Nephron (organoid): ENCODE results near the gene DLGAP4.
"Not testable (repeated sequence)": the region's sequence is repeated elsewhere in the genome, so short reads cannot be mapped to it uniquely, and the experiment has no call there.

Experiments
- H3K27ac Mint-ChIP-seq, 3 experiments: 2 replicates each; pipeline ENCODE4 v1.8.0; 2020; ENCODE audit warnings: mixed read lengths in 3 of 3, mild to moderate bottlenecking in 2 of 3, moderate library complexity in 1 of 3
- H3K27me3 Mint-ChIP-seq: 2 replicates; pipeline ENCODE4 v1.8.0; 2021; ENCODE audit warnings: low read depth, mild to moderate bottlenecking, moderate library complexity, mixed read lengths
- H3K36me3 Mint-ChIP-seq: 2 replicates; pipeline ENCODE4 v1.8.0; 2020; ENCODE audit warnings: low read depth, mixed read lengths
- H3K4me1 Mint-ChIP-seq: 2 replicates; pipeline ENCODE4 v1.8.0; 2020; ENCODE audit warnings: mixed read lengths
- H3K4me3 Mint-ChIP-seq, 3 experiments: 2 replicates each; pipeline ENCODE4 v1.8.0; 2020; ENCODE audit warnings: mild to moderate bottlenecking in 3 of 3, mixed read lengths in 3 of 3, moderate library complexity in 2 of 3
- H3K9me3 Mint-ChIP-seq: 2 replicates; pipeline ENCODE4 v1.8.0; 2020; ENCODE audit warnings: mixed read lengths
- CTCF ChIP-seq, 3 experiments: fragments of 200-600 bp; sonication (generic); IDR thresholded peaks; one replicate each; pipeline ENCODE4 v1.5.0; 2021; ENCODE audit warnings: antibody characterized with exemption in 3 of 3; ENCODE audit not compliant: unreplicated experiment in 3 of 3

DLGAP4 gene

GRCh38 chr20:36473164-36473563, 167.0 kb downstream of the DLGAP4 start:
- no peak for TF ChIP-seq CTCF (IDR thresholded peaks at IDR 0.05; ENCODE audit: unreplicated experiment in 3 of 3)
- H3K27ac Mint-ChIP-seq = peak overlapping the region in 1 of 3 experiments; percentile 55
- H3K9me3 Mint-ChIP-seq = no peaks in the 10 kb centered on the region
- H3K36me3 Mint-ChIP-seq = peaks cover 18% of the 10 kb centered on the region
- H3K27me3 Mint-ChIP-seq = no peaks in the 10 kb centered on the region
- no peak overlapping the region for H3K4me3 Mint-ChIP-seq
- peaks cover 51% of the 10 kb centered on the region for H3K4me1 Mint-ChIP-seq

DNA sequence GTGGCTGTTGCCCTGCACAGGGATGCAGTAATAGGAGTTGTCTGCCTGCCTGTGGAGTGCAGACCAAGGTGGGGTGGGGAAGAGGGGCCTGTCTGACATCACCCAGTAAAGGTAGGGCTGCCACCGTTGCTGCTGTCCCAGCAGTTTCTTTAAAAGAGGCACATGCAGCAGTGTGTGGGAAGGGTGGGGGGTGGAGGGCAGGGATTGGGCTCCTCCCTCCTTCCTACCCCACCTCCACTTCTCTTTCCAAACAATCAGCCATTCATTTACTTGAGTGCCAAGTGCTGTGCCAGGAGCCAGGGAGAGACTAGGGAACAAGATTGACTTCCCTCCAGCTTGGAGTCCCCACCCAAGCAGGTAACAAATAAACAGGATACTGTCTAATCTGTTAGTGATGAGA, 168.4 kb downstream of the DLGAP4 start:
- no peak overlapping the region for H3K4me3 Mint-ChIP-seq
- H3K9me3 Mint-ChIP-seq = no peaks in the 10 kb centered on the region
- peak overlapping the region in 2 of 3 experiments; percentile 28 to 55 for H3K27ac Mint-ChIP-seq
- peaks cover 55% of the 10 kb centered on the region for H3K4me1 Mint-ChIP-seq
- no peak for TF ChIP-seq CTCF (IDR thresholded peaks at IDR 0.05; ENCODE audit: unreplicated experiment in 3 of 3)
- peaks cover 23% of the 10 kb centered on the region for H3K36me3 Mint-ChIP-seq
- H3K27me3 Mint-ChIP-seq = no peaks in the 10 kb centered on the region

GRCh38 chr20:36475054-36475453, 168.9 kb downstream of the DLGAP4 start:
- H3K4me3 Mint-ChIP-seq, H3K27me3 Mint-ChIP-seq, H3K9me3 Mint-ChIP-seq: not testable (repeated sequence)
- Mint-ChIP-seq H3K27ac (peak overlapping the region in 2 of 3 experiments; percentile 28 to 55), H3K36me3 (peaks cover 23% of the 10 kb centered on the region), H3K4me1 (peaks cover 57% of the 10 kb centered on the region)

DNA sequence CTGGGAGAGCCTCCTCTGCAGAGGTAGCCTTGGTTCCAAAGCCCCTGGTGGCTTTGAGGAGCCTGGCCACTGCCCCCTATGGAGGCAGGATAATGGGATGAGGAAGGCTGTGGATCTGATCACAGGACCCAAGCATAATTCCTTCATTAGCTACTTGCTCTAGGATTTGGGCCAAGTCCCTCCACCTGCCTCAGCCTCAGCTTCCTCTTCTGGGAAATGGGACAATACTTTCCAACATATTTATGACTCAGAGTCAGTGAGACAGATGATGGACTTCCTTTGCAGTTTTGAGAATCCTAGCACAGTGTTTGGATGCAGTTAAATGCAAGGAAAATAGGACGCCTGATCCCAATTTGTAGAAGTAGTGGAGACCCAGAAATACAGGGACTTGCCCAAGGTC, 171.3 kb downstream of the DLGAP4 start:
- H3K27ac Mint-ChIP-seq = no peak overlapping the region
- H3K9me3 Mint-ChIP-seq = no peaks in the 10 kb centered on the region
- no peaks in the 10 kb centered on the region for H3K27me3 Mint-ChIP-seq
- peaks cover 23% of the 10 kb centered on the region for H3K36me3 Mint-ChIP-seq
- no peak for TF ChIP-seq CTCF (IDR thresholded peaks at IDR 0.05; ENCODE audit: unreplicated experiment in 3 of 3)
- no peak overlapping the region for H3K4me3 Mint-ChIP-seq
- H3K4me1 Mint-ChIP-seq = peaks cover 58% of the 10 kb centered on the region

DNA sequence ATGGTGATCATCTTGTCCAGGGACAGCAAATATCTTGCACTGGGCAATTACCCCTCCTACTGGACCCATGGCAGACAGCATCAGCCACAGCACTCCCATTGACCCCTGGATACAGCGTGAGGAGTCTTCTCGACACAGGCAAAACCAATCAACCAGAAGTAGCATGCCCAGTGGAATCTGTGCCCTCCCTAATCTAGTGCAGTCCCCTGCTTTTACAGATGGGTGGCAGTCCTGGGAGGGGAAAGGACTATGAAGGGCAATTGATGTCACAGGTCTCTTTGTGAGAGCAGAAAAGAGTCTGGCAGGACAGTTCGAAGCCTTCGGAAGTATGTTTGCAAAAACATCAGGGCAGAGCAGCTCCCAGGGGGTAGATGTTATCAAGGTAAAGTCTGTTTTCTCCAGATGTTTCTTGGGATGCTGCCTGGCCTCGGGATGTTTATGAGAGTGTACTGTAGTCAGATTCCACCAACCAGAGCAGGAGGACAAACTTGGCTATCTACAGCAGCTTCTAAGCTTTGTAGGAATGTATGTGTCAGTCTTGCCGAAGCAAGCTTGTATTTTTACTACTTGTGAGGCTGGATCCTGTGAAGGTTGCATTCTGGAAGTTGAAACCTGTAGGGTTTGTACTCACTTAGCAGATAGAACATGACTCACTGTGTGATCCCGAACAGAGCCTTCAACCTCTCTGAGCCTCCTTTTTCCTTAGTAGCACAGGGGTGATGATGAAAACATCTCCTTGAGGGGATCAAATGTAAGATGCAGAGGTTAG, 172.2 kb downstream of the DLGAP4 start:
- Mint-ChIP-seq H3K27ac (no peak overlapping the region), H3K36me3 (peaks cover 23% of the 10 kb centered on the region), H3K9me3 (no peaks in the 10 kb centered on the region), H3K4me1 (peaks cover 60% of the 10 kb centered on the region), H3K27me3 (no peaks in the 10 kb centered on the region), H3K4me3 (no peak overlapping the region)
- TF ChIP-seq CTCF (IDR thresholded peaks at IDR 0.05; ENCODE audit: unreplicated experiment in 3 of 3) = no peak

GRCh38 chr20:36479938-36480337, 173.8 kb downstream of the DLGAP4 start:
- H3K9me3 Mint-ChIP-seq = no peaks in the 10 kb centered on the region
- H3K27me3 Mint-ChIP-seq = no peaks in the 10 kb centered on the region
- H3K4me3 Mint-ChIP-seq = no peak overlapping the region
- H3K36me3 Mint-ChIP-seq = peaks cover 19% of the 10 kb centered on the region
- no peak for TF ChIP-seq CTCF (IDR thresholded peaks at IDR 0.05; ENCODE audit: unreplicated experiment in 3 of 3)
- peaks cover 51% of the 10 kb centered on the region for H3K4me1 Mint-ChIP-seq
- no peak overlapping the region for H3K27ac Mint-ChIP-seq
